ENCODE measurements around the gene PDCD7. TPM values are rescaled to one million over a fixed set of nuclear protein-coding genes. Genes with fewer than 3 reads are reported as not detected.

PDCD7 gene
- total RNA-seq, 1 experiment from 2014 or later, result 26.2 TPM

DNA sequence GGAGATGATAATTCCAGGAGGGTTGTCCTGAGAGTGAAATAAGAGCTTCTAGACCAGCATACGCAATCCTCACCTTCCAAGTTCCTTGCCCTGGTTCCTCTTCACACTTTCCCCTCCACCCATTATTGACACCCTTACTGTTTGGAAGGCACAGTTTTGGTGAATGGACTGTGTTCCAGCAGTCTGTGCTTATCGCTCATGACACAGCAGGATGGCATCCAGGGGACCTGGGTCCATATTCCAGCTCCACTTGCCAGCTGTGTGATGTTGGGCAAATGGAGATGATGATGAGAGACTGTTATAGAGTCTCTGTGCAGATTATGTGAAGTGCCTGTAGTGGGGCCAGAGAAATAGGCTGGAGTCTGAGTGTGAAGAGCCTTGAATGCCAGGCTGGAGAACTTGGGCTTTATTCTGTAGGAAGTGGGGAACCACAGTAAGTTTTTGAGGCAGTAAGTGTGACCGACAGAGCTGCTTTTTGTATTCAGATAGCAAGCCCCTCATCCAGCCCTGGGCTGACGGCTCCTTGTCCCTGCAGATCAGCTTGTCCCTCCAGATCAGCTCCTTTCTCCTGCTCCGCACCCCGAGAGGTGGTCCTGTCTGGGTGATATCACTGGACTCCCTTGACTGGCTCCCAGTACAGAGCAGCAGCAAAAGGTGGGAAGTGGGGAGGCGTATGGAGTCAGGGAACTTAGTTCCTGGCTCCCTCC is 49.0 kb downstream of the PDCD7 start:
- Mint-ChIP-seq H3K4me1 (ENCODE audit: low read depth, unreplicated experiment) (peaks cover 75% of the 10 kb centered on the region), H3K9me3 (ENCODE audit: unreplicated experiment) (no peaks in the 10 kb centered on the region), H3K27ac (ENCODE audit: unreplicated experiment) (peak overlapping the region; percentile 90), H3K4me3 (ENCODE audit: unreplicated experiment) (no peak overlapping the region), H3K36me3 (ENCODE audit: insufficient read depth, unreplicated experiment) (peaks cover 15% of the 10 kb centered on the region), H3K27me3 (ENCODE audit: insufficient read depth, unreplicated experiment) (no peaks in the 10 kb centered on the region)
- Histone ChIP-seq H3K27me3 (replicated peaks; ENCODE audit: control insufficient read depth, insufficient read depth, low read length) (no peaks in the 10 kb centered on the region), H3K4me3 (ENCODE audit: low read depth, low read length) (no peak overlapping the region), H3K4me1 (peaks cover 69% of the 10 kb centered on the region), H3K36me3 (ENCODE audit: control insufficient read depth, insufficient read depth, low read length) (no peaks in the 10 kb centered on the region), H3K9me3 (no peaks in the 10 kb centered on the region)
- intact Hi-C loops (cut with micrococcal nuclease; ENCODE audit: unreplicated experiment), result no loop called here
- CTCF ChIA-PET, result interaction anchor here (1.4 to 3.2 kb wide), 4 partner anchors 17 to 54 kb away, joined by 4 to 42 read pairs (median 12); no protein-coding TSS in a partner anchor
- no TSS peak for BruUV-seq (replicated peaks)
- DNase-seq, result no peak
- POLR2A ChIA-PET, result no interaction called here
- TF ChIP-seq, protein P1, sequence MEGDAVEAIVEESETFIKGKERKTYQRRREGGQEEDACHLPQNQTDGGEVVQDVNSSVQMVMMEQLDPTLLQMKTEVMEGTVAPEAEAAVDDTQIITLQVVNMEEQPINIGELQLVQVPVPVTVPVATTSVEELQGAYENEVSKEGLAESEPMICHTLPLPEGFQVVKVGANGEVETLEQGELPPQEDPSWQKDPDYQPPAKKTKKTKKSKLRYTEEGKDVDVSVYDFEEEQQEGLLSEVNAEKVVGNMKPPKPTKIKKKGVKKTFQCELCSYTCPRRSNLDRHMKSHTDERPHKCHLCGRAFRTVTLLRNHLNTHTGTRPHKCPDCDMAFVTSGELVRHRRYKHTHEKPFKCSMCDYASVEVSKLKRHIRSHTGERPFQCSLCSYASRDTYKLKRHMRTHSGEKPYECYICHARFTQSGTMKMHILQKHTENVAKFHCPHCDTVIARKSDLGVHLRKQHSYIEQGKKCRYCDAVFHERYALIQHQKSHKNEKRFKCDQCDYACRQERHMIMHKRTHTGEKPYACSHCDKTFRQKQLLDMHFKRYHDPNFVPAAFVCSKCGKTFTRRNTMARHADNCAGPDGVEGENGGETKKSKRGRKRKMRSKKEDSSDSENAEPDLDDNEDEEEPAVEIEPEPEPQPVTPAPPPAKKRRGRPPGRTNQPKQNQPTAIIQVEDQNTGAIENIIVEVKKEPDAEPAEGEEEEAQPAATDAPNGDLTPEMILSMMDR (IDR thresholded peaks at IDR 0.05; ENCODE audit: insufficient read depth in 1 of 2, low read depth in 1 of 2, low read length in 1 of 2, severe bottlenecking in 1 of 2, unreplicated experiment in 1 of 2), result no peak

DNA sequence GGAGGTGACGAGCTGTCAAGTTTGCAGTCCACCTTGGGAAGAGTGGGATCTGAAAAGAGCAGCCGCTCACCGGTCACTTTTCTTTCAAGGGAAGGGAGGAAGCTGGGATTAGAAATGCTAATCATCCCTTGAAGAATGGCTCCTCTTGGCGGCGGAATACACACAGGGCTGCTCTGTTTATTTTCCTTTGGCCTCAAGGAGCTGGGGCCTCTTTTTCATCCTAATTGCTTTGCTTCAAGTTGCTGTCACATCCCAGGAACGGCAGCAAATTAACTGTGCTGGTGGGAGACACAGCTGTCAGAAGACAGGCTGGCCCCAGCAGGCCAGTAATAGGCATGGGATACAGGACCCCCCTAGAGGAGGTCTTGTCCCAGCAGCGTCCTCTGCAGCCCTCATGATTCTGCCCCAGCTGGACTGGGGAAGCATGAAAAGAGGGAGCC is 50.3 kb downstream of the PDCD7 start:
- no peaks in the 10 kb centered on the region for H3K9me3 Mint-ChIP-seq (ENCODE audit: unreplicated experiment)
- peak overlapping the region; percentile 18 for H3K27ac Mint-ChIP-seq (ENCODE audit: unreplicated experiment)
- H3K4me1 ChIP-seq, result peaks cover 57% of the 10 kb centered on the region
- H3K27me3 Mint-ChIP-seq (ENCODE audit: insufficient read depth, unreplicated experiment), result no peaks in the 10 kb centered on the region
- no peak overlapping the region for H3K4me3 ChIP-seq (ENCODE audit: low read depth, low read length)
- ChIA-PET CTCF (interaction anchor here (0.6 to 3.2 kb wide), 14 partner anchors 15 to 355 kb away, joined by 3 to 42 read pairs (median 4); partner anchors contain the start of gene SLC51B), POLR2A (no interaction called here)
- intact Hi-C loops (cut with micrococcal nuclease; ENCODE audit: unreplicated experiment), result loop anchor here (1.0 kb wide), 1 partner anchor 50 kb away; no protein-coding TSS in a partner anchor
- no peaks in the 10 kb centered on the region for H3K27me3 ChIP-seq (replicated peaks; ENCODE audit: control insufficient read depth, insufficient read depth, low read length)
- no TSS peak for BruUV-seq (replicated peaks)
- H3K4me3 Mint-ChIP-seq (ENCODE audit: unreplicated experiment), result no peak overlapping the region
- peaks cover 63% of the 10 kb centered on the region for H3K4me1 Mint-ChIP-seq (ENCODE audit: low read depth, unreplicated experiment)
- TF ChIP-seq, protein P1 (IDR thresholded peaks at IDR 0.05; ENCODE audit: insufficient read depth in 1 of 2, low read depth in 1 of 2, low read length in 1 of 2, severe bottlenecking in 1 of 2, unreplicated experiment in 1 of 2), result peak in 1 of 2 experiments; percentile 40
- no peaks in the 10 kb centered on the region for H3K9me3 ChIP-seq
- peak in 1 of 2 experiments; percentile 39 for DNase-seq
- H3K36me3 Mint-ChIP-seq (ENCODE audit: insufficient read depth, unreplicated experiment), result peaks cover 6% of the 10 kb centered on the region
- no peaks in the 10 kb centered on the region for H3K36me3 ChIP-seq (ENCODE audit: control insufficient read depth, insufficient read depth, low read length)

DNA sequence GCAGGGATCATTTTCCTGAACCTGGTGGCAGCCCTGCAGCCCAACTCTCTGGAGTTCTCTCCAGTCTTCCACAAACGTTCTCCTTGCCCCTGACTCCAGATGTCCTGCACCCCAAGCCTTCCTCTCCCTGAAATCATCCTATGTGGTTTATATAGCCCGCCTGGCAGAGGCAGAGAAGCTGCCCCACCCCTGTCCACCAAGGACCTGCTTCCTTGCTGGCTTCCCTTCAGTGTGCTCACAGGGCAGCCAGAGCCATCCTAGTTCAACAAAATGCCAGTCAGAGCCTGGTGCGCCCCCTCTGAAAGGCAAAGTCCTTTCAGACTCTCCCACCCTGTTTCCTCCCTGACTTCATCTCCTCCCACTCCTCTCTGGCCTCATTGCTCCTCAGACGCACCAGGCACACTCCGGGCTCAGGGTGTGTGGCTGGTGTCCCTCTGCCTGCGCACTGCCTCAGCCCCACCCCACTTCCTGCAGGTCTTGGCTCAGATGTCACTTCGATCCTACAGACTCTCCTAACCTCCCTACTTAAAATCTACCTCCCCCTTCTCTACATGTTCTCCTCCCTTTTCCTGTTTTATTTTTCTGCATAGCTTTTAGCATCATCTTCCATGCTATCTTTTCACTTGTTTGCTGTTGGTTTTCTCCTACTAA is 51.2 kb downstream of the PDCD7 start:
- peaks cover 55% of the 10 kb centered on the region for H3K4me1 Mint-ChIP-seq (ENCODE audit: low read depth, unreplicated experiment)
- POLR2A ChIA-PET, result interaction anchor here (0.6 kb wide), 1 partner anchor 16 kb away, joined by 6 read pairs; no protein-coding TSS in a partner anchor

More for the DNA sequence above, 51.2 kb downstream of the PDCD7 start:
- Histone ChIP-seq H3K27me3 (replicated peaks; ENCODE audit: control insufficient read depth, insufficient read depth, low read length) (no peaks in the 10 kb centered on the region), H3K4me3 (ENCODE audit: low read depth, low read length) (no peak overlapping the region), H3K4me1 (peaks cover 48% of the 10 kb centered on the region), H3K9me3 (no peaks in the 10 kb centered on the region), H3K36me3 (ENCODE audit: control insufficient read depth, insufficient read depth, low read length) (no peaks in the 10 kb centered on the region)
- no peak overlapping the region for H3K27ac Mint-ChIP-seq (ENCODE audit: unreplicated experiment)
- no peaks in the 10 kb centered on the region for H3K27me3 Mint-ChIP-seq (ENCODE audit: insufficient read depth, unreplicated experiment)
- H3K36me3 Mint-ChIP-seq (ENCODE audit: insufficient read depth, unreplicated experiment), result peaks cover 6% of the 10 kb centered on the region
- CTCF ChIA-PET, result interaction anchor here (0.6 to 3.2 kb wide), 8 partner anchors 14 to 354 kb away, joined by 3 to 42 read pairs (median 6); no protein-coding TSS in a partner anchor
- H3K9me3 Mint-ChIP-seq (ENCODE audit: unreplicated experiment), result no peaks in the 10 kb centered on the region
- intact Hi-C loops (cut with micrococcal nuclease; ENCODE audit: unreplicated experiment), result no loop called here
- BruUV-seq (replicated peaks), result no TSS peak
- TF ChIP-seq, protein P1 (IDR thresholded peaks at IDR 0.05; ENCODE audit: insufficient read depth in 1 of 2, low read depth in 1 of 2, low read length in 1 of 2, severe bottlenecking in 1 of 2, unreplicated experiment in 1 of 2), result no peak
- no peak for DNase-seq
- H3K4me3 Mint-ChIP-seq (ENCODE audit: unreplicated experiment), result no peak overlapping the region
